Epidermal melanocyte (primary cell): ENCODE data around the gene NT5C3B.

Source experiments
- DNase-seq: peaks from one replicate; pipeline ENCODE4 v3.0.0; 2011; ENCODE audit warnings: low spot score; ENCODE audit not compliant: insufficient read length

NT5C3B gene

GRCh38 chr17:41811549-41812380 is 24.3 kb downstream of the NT5C3B start, which contains the start of gene P3H4:
TSS of gene P3H4 (minus strand) at chr17:41811949. CDS start at chr17:41811915, 34 bp downstream.
- peak; percentile 72 for DNase-seq

GRCh38 chr17:41810659-41811548 is 25.1 kb downstream of the NT5C3B start:
- no peak for DNase-seq

GRCh38 chr17:41806685-41807445 is 29.2 kb downstream of the NT5C3B start:
- DNase-seq: no peak

GRCh38 chr17:41803049-41804020 is 32.7 kb downstream of the NT5C3B start:
- no peak for DNase-seq

- peak; percentile 78 for DNase-seq
These were observed 34.4 kb downstream of the NT5C3B start for GRCh38 chr17:41801374-41802271.

- no peak for DNase-seq
These were observed 35.2 kb downstream of the NT5C3B start for GRCh38 chr17:41800601-41801373.

- no peak for DNase-seq
These were observed 36.7 kb downstream of the NT5C3B start for GRCh38 chr17:41799366-41799765.

- no peak for DNase-seq
These were observed 38.7 kb downstream of the NT5C3B start for GRCh38 chr17:41797377-41797776.

- no peak for DNase-seq
These were observed 39.7 kb downstream of the NT5C3B start for GRCh38 chr17:41796121-41796895.

GRCh38 chr17:41794540-41794975 is 41.5 kb downstream of the NT5C3B start:
- DNase-seq: no peak

GRCh38 chr17:41793784-41794539 is 42.1 kb downstream of the NT5C3B start:
- DNase-seq: no peak

GRCh38 chr17:41792845-41793783 is 42.9 kb downstream of the NT5C3B start:
- no peak for DNase-seq

GRCh38 chr17:41787021-41787418 is 49.0 kb downstream of the NT5C3B start:
- no peak for DNase-seq

GRCh38 chr17:41786227-41787020 is 49.6 kb downstream of the NT5C3B start, which contains the start of gene JUP:
TSS of gene JUP (minus strand) at chr17:41786711. CDS start at chr17:41771854, 14,857 bp downstream.
- peak; percentile 100 for DNase-seq

GRCh38 chr17:41785859-41786226 is 50.2 kb downstream of the NT5C3B start:
- no peak for DNase-seq
